DMS153 (cell line): ENCODE data around the gene CAMK1D.
A peak's percentile ranks its signal among the peaks of the same experiment; 100 is the strongest.

Experiments used
- DNase-seq: peaks from one replicate; lab custom pipeline; 2025; lab: John Stamatoyannopoulos, UW

Gene CAMK1D

DNA sequence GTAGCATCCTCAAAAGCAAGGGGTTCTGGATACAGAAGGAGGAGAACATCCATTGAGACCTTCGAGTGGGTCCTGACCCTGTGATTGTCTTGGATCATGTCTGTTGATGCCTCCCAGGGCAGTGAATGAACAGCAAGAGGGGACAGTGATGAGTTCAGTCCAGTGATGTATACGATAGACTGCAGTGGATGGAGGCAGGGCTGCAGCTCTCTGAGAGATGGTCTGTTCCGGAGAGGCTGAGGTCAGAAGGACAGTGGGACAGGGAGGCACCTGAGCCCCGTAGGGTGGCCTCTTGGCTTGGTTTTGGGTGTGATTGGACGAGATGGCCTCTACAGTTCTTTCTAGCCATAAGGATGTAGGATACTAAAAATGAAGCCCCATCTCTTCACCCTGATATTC, 280.4 kb downstream of the CAMK1D start:
- DNase-seq, result no peak

DNA sequence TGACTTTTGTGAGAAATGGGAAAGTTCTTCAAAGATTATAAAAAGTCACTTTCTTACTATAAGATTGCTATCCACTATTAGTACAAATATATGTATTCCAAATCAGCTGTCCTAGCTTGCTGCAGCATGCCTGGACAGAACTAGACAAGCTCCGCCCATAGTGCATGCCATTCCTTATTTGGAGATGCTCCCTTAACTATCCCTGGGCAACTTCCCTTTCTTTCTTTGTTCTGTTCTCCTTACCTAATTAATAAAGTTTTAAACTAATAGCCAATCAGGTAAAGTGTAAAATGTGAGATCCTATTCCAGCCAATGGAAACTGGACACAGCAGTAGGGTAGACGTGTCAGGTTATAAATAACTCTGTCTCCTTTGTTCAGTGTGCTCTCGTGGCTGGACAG, 281.9 kb downstream of the CAMK1D start:
- DNase-seq, result no peak

DNA sequence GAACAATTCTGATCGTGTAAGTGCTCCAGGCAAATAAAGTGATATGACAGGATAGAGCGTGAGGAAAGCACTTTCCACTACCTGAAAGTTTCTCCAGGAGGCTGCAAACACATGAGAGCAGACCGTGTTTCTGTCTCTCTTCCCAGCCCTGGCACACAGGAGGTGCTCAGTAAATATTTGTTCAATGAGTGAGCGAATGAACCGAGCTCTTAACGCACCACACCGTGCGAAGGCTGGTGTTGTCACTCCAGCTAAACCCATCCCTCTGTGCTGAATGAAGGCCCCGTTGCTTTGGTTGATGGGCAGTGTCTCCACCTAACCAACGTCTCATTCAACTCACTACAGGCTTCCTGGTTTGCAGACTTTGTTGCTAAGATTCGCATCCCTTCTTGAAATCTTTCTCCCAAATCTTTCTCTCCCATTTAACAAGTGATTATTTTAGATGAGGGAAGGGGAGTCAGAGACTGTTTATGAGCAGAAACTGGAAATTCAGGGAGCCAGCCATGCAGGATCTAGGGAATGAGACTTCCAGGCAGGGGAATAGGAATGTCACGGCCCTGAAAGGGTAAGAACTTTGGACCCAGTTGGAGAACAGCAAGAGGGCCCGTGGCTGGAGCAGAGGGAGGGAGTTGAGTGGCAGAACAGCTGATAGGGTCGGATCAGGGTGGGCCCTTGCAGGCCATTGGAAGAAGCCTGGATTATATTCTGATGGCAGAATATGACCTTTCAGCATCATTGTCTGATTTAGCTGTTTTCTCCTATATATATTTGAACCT, 282.6 kb downstream of the CAMK1D start:
- peak; percentile 77 for DNase-seq

DNA sequence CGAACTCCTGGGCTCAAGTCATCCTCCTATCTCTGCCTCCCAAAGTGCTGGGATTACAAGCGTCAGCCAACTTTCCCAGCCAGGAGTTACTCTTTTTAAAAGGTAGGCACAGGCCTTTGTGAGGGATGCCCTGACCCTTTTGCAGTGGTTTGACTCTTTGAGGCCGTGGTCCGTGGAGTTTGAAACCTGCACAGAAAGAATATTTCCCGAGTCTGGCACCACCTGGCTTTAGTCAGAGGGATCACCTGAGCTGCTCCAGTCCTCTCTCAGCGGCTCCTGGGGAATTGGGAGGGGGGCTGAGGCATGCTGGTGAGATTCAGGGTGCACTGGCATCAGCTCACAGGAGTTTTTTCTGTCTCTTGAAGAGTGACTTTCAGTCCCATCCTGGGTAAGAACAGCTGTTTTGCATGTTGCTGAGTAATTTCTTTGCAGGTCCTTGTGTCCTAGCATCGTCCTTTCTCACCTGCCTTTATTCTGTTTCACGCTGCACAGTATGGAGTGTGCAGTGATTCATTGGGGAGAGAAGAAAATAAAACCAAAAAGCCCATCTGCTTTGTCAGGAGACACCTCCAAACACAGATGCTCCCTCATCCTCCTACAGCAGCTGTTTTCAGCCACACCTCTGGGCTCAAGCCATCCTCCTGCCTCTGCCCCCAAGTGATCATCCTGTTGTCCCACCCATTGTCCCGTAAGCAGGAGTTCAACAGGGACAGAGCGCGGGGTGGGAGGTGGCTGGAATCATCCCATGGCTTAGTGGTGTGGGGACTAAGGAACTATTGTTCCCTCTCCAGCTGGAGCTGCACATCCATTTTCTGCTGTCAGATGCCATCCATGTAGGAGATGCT, 284.7 kb downstream of the CAMK1D start:
- no peak for DNase-seq

DNA sequence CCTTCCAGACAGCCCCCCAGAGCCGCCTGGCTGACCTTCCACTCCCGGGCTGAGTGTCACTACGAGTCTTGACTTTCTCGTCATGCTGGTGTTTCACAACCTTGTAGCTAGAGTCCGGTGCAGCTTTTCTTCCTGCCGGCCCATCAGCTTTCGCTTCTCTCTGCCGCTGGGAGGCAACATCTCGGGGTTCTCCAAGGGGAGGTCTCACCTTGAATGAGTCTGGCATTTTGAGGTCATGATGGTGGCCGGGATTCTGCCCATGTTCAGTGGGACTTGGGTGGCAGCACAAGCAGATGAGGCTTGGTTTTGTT, 285.2 kb downstream of the CAMK1D start:
- no peak for DNase-seq

DNA sequence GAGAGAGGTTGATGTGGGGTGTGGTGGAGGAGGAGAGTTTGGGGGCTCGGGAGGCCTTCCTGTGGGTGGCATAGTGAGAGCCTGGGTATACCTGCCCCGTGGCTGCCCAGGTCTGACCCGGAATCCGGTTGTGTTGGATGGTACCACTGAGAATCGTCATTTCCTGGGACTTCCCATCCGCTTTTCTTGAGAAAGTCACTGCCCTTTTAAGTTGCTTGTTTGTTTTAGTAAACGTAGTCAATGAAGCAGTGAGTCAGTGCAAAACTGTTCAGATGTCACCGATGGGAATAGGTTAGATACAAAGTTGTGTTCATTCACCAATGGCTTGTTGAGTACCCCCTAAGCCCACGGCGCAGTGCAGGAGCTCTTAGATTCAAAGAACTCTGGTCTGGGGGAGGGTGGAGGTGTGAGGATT, 285.8 kb downstream of the CAMK1D start:
- DNase-seq, result no peak

DNA sequence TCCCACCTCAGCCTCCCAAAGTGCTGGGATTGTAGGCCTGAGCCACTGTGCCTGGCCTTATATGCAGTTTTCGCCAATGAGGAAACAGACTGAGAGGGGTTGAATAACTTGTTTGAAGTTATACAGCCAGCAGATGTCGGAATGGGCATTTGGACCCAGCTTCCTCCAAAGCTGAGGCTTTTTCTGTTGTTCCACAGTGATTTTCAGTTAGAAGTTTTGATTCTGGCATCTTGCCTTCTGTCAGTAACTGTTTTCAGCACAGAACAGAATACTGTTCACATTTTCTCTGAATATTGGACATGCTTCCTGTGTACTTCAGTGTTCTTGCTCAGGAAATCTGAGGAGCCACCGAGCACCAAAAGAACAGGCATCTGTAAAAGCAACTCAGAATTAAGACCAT, 287.2 kb downstream of the CAMK1D start:
- DNase-seq, result no peak

DNA sequence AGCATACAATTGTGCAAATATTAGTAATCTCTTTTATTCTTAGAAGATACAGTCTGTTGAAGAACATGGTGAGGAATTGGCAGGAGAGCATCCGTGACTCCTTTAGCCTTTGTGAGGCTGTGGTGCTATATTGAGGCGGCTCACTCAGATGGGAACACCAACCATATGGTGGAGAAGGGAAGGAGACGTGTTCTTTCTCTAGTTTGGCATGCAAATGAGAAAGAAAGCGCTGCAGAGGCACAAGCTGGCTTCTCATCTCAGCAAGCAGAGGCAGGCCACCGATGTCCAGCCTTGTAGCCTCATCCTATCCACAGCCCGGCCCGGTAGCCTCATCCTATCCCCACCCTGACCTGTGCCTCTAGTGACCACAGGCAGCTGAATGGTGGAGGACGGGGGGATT, 288.3 kb downstream of the CAMK1D start:
- DNase-seq, result no peak

DNA sequence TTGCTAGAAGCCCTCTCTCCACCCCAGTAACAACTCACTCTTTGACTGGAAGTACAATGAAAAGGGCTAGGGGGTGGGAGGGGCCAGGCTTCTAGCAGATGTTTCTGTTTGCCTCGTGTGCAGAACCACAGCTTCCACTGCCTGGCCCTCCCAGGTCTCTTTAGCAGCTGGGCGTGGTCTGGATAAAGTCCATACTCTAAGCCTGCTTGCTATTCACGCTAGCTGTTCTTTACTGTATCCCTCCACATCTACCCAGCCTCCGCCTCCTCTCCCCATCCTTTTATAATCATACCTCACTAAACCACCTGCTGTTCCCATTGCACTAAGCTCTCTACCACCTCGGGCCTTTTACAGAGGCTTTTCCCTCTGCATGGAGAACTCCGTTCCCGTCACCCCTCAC, 288.8 kb downstream of the CAMK1D start:
- peak; percentile 79 for DNase-seq

DNA sequence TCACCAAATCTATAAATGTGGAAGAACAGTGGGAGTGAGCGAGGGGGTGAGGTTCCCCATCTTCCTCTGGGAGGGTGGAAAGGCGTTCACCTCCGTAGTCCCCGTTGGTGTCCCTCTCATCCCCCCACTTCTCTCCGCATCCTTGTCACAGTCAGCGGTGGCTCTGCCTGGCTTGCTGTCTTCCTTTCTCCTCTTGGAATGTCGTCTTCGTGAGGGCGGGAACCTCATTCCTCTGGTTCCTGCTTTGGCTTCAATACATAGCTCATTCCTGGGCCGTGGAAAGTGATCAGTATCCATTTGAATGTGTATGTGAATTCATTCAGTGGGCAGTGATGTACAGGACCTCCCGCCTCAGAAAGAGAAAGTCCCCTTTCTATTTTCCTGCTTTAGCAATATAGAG, 289.4 kb downstream of the CAMK1D start:
- DNase-seq, result no peak

DNA sequence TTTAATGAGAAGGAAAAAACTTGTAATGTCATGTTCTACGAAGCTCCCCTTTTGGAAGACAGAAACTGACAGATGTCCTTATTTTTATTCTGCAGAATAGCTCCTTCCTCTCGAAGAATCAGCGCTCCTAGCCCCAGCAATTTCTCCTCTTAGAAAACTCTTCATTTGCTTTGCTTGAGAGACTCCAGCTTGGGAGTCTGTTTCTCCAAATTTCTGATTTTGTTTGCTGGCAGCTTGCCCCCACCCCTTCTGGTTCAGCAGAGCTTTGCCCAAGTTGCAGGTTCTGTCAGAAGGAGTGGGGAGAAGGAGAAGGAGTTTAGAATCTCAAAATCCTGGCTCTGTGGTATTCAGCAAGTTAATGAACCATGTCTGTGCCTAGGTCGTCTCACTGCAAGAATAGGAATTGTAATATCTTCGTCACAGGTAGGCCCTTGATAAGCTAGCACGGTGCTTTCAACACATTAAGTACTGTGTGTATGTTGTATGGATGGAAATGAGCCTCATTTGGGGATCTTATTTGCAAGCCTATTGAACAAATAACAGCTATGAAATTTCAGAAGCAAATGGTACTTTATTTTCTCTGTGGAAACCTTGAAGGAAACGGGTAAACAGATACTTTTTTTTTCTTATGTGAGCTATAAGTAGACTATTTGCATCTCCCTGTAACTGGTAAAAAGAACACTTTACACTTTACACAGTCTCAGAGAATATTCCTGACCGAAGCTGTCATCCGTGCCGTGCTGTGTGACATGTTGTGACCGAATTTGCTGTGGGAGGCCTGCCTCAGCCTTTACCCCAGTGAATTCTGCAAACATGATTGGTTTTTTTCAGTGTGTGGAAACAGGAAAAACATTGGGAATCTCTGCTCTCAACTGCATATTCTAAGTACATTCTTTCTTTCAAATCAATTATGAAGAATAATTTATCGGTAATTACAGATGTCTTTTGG, 290.9 kb downstream of the CAMK1D start:
- DNase-seq, result no peak

DNA sequence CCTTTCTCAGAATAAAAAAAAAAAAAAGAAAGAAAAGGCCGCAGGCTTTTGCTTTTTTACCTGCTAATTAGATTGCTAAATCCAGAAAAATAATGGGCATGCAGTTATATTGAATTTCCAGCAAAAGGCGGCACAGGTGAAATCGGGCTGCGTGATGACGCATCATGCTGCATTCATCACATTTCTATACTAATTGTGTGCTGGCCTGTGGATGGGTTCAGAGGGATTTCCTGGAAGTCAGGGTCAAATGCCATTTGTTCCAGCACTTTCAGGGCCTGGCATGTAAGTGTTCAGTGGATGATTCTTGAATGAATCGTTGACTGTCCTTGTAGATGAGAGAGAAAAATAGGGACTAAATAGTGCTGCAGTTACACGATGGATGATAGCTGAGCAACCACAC, 292.7 kb downstream of the CAMK1D start:
- no peak for DNase-seq

DNA sequence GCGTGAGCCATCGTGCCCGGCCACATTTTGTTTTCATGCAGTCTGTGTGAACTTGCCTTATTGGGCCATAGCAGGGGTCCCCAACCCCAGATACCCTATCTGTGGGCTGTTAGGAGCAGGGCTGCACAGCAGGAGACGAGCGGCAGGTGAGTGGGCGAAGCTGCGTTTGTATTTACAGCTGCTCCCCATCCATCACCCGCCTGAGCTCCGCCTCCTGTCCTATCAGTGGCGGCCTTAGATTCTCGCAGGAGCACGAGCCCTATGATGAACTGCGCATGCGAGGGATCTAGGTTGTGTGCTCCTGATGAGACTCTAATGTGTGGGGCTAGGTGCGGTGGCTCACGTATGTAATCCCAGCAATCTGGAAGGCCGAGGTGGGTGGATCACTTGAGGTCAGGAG, 293.9 kb downstream of the CAMK1D start:
- no peak for DNase-seq

DNA sequence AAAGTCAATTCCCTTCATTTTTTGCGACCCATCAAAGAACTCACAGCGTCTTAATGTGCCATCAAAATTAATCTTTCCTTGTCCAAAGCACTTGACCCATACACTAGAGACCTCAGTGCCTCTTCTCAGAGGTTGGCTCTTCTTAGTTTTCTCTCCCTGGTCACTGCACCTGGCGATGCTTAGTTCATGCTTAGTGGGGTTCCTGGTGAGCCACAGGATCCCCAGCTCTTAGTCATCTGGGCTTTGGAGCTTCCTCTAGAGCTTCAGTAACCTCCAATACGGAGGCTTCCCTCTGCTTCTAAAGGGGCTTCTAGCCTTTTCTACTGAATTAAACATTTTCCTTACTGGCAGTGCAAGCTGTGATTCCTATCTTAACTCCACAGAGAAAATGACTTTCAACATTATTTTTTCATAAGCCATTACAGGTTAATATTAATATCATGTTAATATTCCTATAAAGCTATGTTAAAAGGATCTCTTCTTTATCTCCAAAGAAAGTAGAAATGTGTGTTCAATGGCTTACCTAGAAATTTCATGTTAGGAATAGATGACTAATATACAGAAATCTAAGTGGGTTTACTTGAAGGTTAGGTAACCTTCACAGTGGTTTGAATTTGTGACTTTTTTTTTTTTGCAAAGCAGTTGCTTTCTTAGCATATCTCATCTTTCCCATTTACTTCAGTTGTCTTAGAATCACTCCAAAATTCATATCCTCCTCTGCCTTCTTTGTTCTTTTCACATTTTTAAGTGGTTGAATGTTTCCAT, 295.2 kb downstream of the CAMK1D start:
- no peak for DNase-seq

DNA sequence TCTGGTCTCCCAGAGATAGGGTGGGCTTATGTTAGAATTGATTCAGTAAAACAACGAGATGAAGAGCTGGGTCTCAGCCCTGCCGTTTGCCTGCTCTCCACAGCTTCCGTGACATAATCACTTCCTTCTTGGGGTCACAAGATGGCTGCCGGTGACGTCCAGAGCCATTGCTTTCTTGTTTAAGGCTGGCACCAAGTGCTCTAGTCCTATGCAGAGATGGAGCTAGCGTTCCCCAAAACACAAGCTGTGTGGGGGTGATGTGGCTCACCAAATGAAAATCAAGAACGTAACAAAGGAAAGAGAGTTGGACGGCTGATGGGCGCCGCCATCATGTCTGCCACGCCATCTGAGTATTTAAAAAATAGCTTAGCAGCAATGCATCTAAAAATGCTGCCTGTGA, 296.1 kb downstream of the CAMK1D start:
- no peak for DNase-seq

DNA sequence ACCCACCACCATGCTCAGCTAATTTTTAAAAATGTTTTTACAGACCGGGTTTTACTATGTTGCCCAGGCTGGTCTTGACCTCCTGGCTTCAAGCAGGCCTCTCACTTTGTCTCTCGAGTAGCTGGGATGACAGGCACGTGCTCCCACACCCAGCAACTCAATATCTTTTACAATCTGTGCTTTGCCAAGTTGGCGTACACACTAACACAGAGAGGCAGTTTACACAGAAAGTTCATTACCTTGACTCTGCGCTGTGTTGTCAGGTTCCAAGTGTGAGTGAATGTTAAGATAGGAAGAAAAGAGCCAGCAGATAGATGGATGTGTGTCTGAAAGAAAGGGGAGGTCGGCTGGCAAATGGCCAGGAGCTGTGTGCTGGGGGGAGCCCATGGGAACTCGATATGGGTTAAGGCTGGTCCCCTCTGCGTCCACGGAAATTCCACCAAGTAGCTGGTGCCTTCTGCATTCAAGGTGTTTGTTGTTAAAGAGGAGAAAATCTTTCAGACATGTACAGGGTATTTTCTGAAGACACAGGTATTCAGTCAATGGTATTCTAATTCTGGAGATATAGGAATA, 299.8 kb downstream of the CAMK1D start:
- DNase-seq, result no peak

DNA sequence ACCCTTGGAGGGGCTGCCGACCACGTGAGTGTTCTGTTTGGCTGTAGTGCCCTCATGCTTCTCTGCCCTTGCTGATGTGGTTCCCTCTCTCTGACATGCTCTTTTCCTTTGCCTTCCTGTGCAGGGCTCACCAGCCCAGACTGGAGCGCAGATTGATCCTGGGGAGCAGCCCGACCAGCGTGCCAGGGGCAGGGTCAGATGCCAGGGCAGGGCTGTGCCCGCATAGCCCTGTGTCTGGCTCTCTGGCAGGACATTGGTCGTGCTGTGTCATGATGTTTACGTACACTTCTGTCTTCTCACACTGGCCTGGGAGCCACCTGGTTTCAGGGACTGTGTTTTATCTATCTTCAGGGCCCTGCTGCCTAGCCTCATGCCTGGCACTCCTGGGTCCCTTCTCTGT, 300.8 kb downstream of the CAMK1D start:
- no peak for DNase-seq

DNA sequence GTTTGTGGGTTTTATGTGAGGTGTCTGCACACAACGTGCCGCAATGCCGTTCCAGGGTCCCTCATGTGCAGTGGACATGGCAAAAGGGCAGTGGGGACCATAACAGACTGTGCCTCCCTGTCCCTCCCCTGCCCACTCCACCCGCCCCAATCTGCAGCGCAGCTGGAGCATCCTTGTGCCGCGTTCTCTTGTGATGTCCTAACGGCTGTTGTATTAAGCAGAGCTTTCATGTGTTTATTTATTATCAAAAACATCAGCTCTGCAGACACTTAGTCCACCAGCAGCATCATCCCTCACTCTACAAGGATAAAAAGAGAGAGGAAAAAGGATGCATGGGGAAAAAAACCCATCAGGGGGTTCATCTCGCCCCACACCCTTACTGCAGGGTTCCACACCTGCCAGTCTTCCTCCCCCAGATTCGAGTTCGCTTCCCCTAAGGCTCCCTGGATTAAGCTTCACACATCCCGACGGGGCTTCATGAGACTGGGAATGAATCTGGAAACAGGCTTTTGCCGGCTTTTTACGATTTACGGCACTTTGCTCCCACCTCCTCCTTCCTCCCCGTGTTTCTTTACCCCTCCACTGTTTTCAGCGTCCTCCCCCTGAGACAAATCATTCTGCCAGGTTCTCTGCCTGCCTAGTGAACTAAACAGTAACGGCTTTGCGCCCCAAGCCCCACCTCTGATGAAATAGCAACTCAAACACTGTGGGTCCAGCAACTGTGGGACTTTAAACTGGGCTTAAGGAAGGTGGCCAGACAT, 301.4 kb downstream of the CAMK1D start:
- no peak for DNase-seq

DNA sequence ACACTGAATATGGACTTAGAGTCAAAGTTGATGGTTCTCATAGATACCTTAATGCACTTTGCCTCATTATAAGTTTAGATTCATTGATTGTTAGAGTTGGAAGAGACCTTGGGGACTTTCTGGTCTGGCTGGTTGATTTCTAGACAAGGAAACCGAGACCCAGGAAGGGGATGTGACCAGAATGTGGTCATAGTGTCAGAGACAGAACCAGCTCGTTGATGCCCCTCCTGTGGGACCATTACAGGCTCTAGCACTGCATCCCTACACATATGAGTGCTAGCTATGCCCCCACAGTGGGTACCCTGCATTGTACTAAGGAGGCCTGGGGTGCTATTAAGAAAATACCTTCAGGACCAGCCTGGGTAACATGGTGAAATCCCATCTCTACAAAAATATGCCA, 306.6 kb downstream of the CAMK1D start:
- no peak for DNase-seq

DNA sequence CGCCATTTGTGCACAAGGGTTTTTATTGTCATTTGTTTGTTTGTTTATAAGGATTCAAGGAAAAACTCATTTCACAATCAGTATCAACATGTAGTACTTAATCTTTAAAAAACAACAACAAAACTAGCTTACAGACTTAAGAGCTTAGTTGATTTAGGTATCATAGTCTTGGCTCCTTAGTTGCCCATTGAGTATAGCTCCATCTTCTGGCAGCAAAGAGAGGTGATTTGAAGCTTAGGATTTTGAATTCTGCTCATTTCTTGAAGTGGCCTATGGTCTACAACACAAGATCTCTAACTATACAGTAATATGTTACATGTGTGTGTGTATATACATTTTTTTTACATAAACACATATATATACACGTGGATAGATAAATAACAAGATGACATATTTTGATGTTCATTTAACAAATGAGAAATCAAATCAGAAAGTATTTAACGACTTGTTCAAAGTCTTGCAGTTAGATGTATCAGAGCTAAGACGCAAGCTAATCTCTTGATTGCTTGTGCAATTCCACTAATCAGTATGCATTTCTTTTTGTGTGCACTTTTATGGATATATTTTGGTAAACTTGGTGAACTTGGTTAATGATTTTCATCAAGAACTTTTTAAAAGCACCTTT, 307.3 kb downstream of the CAMK1D start:
- peak; percentile 1 for DNase-seq
